RWPE1 (cell line): ENCODE results near the gene DNAJA4.

ENCODE experiments used
- CTCF ChIA-PET: fragments of 350-600 bp; sonication (Branson Sonifier 250); formaldehyde crosslinking; extraction: SDS; loops from one replicate; lab custom pipeline; 2021; lab: Yijun Ruan, JAX
- POLR2A ChIA-PET: fragments of 400-600 bp; formaldehyde crosslinking; extraction: SDS; loops from one replicate; lab custom pipeline; 2020; ENCODE audit warnings: antibody characterized with exemption; ENCODE audit not compliant: low non-redundant PET; lab: Yijun Ruan, JAX
- DNase-seq: peaks from one replicate; pipeline ENCODE4 v3.0.0; 2012; ENCODE audit warnings: low spot score
- H3K27ac ChIP-seq: fragments of 450-650 bp; 2 replicates; pipeline ENCODE4 v1.5.1; 2017
- TF ChIP-seq, protein P1 (sequence below): fragments of 450-650 bp; conservative IDR thresholded peaks from 2 replicates; pipeline ENCODE4 v1.5.1; 2017; ENCODE audit warnings: low read depth, mild to moderate bottlenecking

Gene DNAJA4

DNA sequence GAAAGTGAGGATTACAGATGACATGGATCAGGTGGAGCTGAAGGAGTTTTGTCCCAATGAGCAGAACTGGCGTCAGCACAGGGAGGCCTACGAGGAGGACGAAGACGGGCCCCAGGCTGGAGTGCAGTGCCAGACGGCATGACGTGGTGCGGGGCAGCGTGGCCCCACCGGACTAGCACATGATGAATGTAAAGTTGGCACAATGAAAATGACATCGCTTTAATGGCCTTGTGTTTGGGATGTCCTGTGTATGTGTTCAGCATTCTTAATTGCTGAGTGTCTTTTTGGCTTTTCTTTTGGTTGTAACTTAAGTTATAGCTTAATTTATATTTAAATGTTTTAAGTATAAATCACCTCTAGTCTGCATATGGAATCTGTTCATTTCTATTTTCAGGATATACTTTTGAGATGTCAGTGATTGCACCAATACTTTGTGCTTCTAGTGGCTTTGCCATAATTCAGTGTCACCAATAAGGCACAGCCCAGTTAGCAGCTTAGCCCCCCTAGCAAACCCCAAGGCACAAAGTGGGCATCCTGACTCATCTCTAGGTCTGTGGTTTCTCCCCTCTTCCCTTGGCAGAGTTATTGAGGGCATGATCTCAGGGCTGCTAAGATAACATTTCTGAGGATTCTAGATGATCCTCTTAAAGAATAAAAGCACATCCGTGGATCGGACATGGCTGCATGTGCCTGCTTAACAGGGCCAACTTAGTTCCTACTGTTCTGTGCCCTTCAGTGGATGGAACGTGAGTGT is 16.1 kb downstream of the DNAJA4 start:
- TF ChIP-seq, protein P1, sequence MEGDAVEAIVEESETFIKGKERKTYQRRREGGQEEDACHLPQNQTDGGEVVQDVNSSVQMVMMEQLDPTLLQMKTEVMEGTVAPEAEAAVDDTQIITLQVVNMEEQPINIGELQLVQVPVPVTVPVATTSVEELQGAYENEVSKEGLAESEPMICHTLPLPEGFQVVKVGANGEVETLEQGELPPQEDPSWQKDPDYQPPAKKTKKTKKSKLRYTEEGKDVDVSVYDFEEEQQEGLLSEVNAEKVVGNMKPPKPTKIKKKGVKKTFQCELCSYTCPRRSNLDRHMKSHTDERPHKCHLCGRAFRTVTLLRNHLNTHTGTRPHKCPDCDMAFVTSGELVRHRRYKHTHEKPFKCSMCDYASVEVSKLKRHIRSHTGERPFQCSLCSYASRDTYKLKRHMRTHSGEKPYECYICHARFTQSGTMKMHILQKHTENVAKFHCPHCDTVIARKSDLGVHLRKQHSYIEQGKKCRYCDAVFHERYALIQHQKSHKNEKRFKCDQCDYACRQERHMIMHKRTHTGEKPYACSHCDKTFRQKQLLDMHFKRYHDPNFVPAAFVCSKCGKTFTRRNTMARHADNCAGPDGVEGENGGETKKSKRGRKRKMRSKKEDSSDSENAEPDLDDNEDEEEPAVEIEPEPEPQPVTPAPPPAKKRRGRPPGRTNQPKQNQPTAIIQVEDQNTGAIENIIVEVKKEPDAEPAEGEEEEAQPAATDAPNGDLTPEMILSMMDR = no peak
- ChIA-PET CTCF (interaction anchor here (0.5 to 0.6 kb wide), 2 partner anchors 167 to 1311 kb away, joined by 3 to 4 read pairs; no protein-coding TSS in a partner anchor), POLR2A (no interaction called here)
- no peak for DNase-seq
- H3K27ac ChIP-seq = no peak overlapping the region

- no peak for DNase-seq
- no peak overlapping the region for H3K27ac ChIP-seq
- ChIA-PET POLR2A (interaction anchor here (0.6 kb wide), 1 partner anchor 119 kb away, joined by 3 read pairs; no protein-coding TSS in a partner anchor), CTCF (interaction anchor here (0.5 to 0.6 kb wide), 2 partner anchors 169 to 427 kb away, joined by 3 to 4 read pairs; no protein-coding TSS in a partner anchor)
- TF ChIP-seq, protein P1 = no peak
These were observed 18.0 kb downstream of the DNAJA4 start for GRCh38 chr15:78282324-78282723.

DNA sequence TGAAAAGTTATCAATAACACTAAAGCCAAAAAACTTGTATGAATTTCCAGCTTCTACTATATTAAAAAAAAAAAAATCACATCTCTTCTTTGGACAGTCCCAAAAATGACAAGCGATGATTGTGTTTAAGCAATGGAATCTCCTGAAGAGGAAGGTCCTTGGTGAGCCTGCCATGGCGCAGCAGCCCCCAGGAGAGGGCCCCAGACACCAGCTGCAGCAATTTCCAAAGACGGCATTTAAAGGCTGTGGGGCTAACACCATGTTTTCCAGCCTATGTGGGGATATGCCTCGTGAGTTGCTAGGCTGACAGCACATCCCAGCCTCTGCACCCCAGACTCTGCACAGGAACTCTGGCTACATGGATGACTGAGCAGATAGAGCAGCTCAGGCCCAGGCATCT is 20.4 kb downstream of the DNAJA4 start:
- CTCF ChIA-PET = no interaction called here
- DNase-seq = no peak
- POLR2A ChIA-PET = no interaction called here
- H3K27ac ChIP-seq = no peak overlapping the region
- TF ChIP-seq, protein P1 = no peak

DNA sequence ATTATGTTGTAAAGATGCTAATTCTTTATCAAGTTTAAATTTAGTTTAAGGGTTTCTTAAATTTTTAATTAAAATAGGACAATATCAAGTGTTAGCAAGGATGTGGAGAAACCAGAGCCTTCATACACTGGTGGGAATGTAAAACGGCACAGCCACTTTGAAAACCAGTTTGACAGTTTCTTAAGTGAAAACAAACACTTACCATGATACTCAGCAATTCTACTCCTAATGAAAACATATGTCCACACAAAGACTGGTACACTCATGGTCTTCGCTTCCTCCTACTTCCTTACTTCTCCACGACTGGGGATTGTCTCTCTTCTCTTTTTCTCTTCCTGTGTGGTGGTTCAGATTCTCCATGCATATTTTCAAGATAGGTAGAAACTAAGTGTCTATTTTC is 25.9 kb downstream of the DNAJA4 start:
- no peak for DNase-seq
- TF ChIP-seq, protein P1 = no peak
- POLR2A ChIA-PET = interaction anchor here (0.7 kb wide), 1 partner anchor 14 kb away, joined by 6 read pairs; no protein-coding TSS in a partner anchor
- H3K27ac ChIP-seq = no peak overlapping the region
- CTCF ChIA-PET = no interaction called here

GRCh38 chr15:78291052-78291451 is 26.7 kb downstream of the DNAJA4 start:
- ChIA-PET POLR2A (no interaction called here), CTCF (interaction anchor here (0.6 to 0.7 kb wide), 3 partner anchors 12 to 684 kb away, joined by 3 to 4 read pairs (median 4); no protein-coding TSS in a partner anchor)
- DNase-seq = no peak
- TF ChIP-seq, protein P1 = no peak
- H3K27ac ChIP-seq = no peak overlapping the region

GRCh38 chr15:78291698-78292097 is 27.3 kb downstream of the DNAJA4 start:
- ChIA-PET POLR2A (no interaction called here), CTCF (interaction anchor here (0.7 to 0.8 kb wide), 2 partner anchors 11 to 37 kb away, joined by 3 to 4 read pairs; no protein-coding TSS in a partner anchor)
- TF ChIP-seq, protein P1 = no peak
- H3K27ac ChIP-seq = no peak overlapping the region
- DNase-seq = no peak
